IMR-90 (cell line): Measurements from ENCODE around the gene LRCOL1.

Experiments
- CEBPB ChIP-seq: IDR thresholded peaks from 2 replicates; pipeline ENCODE4 v1.6.1; 2012; ENCODE audit warnings: low read depth, low read length, improper control_type of control experiment
- CHD1 ChIP-seq: IDR thresholded peaks from 2 replicates; pipeline ENCODE4 v1.6.1; 2012; ENCODE audit warnings: low read depth, low read length, improper control_type of control experiment
- CTCF ChIP-seq: conservative IDR thresholded peaks from 2 replicates; pipeline ENCODE4 v1.5.1; 2012; ENCODE audit warnings: mild to moderate bottlenecking, low read depth, low read length, improper control_type of control experiment
- ELK1 ChIP-seq: fragments of 150-350 bp; IDR thresholded peaks from 2 replicates; pipeline ENCODE4 v1.6.1; 2016; ENCODE audit warnings: low read depth, mild to moderate bottlenecking, low read length, moderate library complexity, borderline replicate concordance
- FOS ChIP-seq: fragments of 150-350 bp; IDR thresholded peaks from 2 replicates; pipeline ENCODE4 v1.6.1; 2016; ENCODE audit warnings: low read depth, low read length
- MAFK ChIP-seq: IDR thresholded peaks from 2 replicates; pipeline ENCODE4 v1.6.1; 2012; ENCODE audit warnings: low read depth, low read length, improper control_type of control experiment
- MAZ ChIP-seq: IDR thresholded peaks from 2 replicates; pipeline ENCODE4 v1.6.1; 2012; ENCODE audit warnings: low read depth, mild to moderate bottlenecking, low read length, improper control_type of control experiment, moderate library complexity, borderline replicate concordance
- MXI1 ChIP-seq: IDR thresholded peaks from 2 replicates; pipeline ENCODE4 v1.6.1; 2012; ENCODE audit warnings: low read depth, mild to moderate bottlenecking, low read length, moderate library complexity, borderline replicate concordance
- NFE2L2 ChIP-seq: fragments of 150-350 bp; IDR thresholded peaks from 2 replicates; pipeline ENCODE4 v1.6.1; 2016; ENCODE audit warnings: low read depth, mild to moderate bottlenecking, low read length
- POLR2A ChIP-seq: IDR thresholded peaks from 2 replicates; pipeline ENCODE4 v1.6.1; 2012; ENCODE audit warnings: mild to moderate bottlenecking, low read depth, low read length
- RAD21 ChIP-seq: IDR thresholded peaks from 2 replicates; pipeline ENCODE4 v1.6.1; 2012; ENCODE audit warnings: low read length, improper control_type of control experiment
- RCOR1 ChIP-seq: IDR thresholded peaks from 2 replicates; pipeline ENCODE4 v1.6.1; 2012; ENCODE audit warnings: mild to moderate bottlenecking, low read length, improper control_type of control experiment; ENCODE audit not compliant: insufficient replicate concordance
- RFX5 ChIP-seq: IDR thresholded peaks from 2 replicates; pipeline ENCODE4 v1.8.0; 2012; ENCODE audit warnings: low read depth, mild to moderate bottlenecking, low read length, moderate library complexity
- USF2 ChIP-seq: fragments of 150-350 bp; IDR thresholded peaks from 2 replicates; pipeline ENCODE4 v1.6.1; 2017; ENCODE audit warnings: mild to moderate bottlenecking, antibody characterized with exemption, low read length, low read depth

GRCh38 chr12:132619071-132619385 lies 8.6 kb upstream of the LRCOL1 start:
- TF ChIP-seq CTCF (no peak), USF2 (no peak), RAD21 (no peak), POLR2A (no peak), MAZ (no peak), MAFK (no peak), MXI1 (no peak), NFE2L2 (no peak), RCOR1 (no peak), FOS (no peak), ELK1 (no peak), CHD1 (no peak), RFX5 (no peak), CEBPB (no peak)
